Measurements from ENCODE around the gene ZNF337. TPM values are rescaled to one million over a fixed set of nuclear protein-coding genes. Genes with fewer than 3 reads are reported as not detected.
A peak's percentile ranks its signal among the peaks of the same experiment; 100 is the strongest.

Gene ZNF337
- polyA plus RNA-seq (61.2 and 63.1 TPM in 2 replicates), polyA minus RNA-seq (42.1 and 52.2 TPM in 2 replicates)

- no peaks in the 10 kb centered on the region for H3K9me3 ChIP-seq (ENCODE audit: low read length)
- no peaks in the 10 kb centered on the region for H4K20me1 ChIP-seq (ENCODE audit: insufficient read depth)
- H3K4me3 ChIP-seq (ENCODE audit: low read length), result peak within 1 kb of the TSS; percentile 87
- peak within 1 kb of the TSS; percentile 92 for H3K27ac ChIP-seq (ENCODE audit: low read length)
- no peaks in the 10 kb centered on the region for H3K36me3 ChIP-seq (ENCODE audit: insufficient read depth, low read length)
- H3K9ac ChIP-seq (ENCODE audit: low read length), result peak within 1 kb of the TSS; percentile 97
- H3K27me3 ChIP-seq (ENCODE audit: insufficient read depth, low read depth, low read length), result no peaks in the 10 kb centered on the region
- TF ChIP-seq RAD21 (conservative IDR thresholded peaks at IDR 0.05), result peak; percentile 52
- TF ChIP-seq, protein P1, sequence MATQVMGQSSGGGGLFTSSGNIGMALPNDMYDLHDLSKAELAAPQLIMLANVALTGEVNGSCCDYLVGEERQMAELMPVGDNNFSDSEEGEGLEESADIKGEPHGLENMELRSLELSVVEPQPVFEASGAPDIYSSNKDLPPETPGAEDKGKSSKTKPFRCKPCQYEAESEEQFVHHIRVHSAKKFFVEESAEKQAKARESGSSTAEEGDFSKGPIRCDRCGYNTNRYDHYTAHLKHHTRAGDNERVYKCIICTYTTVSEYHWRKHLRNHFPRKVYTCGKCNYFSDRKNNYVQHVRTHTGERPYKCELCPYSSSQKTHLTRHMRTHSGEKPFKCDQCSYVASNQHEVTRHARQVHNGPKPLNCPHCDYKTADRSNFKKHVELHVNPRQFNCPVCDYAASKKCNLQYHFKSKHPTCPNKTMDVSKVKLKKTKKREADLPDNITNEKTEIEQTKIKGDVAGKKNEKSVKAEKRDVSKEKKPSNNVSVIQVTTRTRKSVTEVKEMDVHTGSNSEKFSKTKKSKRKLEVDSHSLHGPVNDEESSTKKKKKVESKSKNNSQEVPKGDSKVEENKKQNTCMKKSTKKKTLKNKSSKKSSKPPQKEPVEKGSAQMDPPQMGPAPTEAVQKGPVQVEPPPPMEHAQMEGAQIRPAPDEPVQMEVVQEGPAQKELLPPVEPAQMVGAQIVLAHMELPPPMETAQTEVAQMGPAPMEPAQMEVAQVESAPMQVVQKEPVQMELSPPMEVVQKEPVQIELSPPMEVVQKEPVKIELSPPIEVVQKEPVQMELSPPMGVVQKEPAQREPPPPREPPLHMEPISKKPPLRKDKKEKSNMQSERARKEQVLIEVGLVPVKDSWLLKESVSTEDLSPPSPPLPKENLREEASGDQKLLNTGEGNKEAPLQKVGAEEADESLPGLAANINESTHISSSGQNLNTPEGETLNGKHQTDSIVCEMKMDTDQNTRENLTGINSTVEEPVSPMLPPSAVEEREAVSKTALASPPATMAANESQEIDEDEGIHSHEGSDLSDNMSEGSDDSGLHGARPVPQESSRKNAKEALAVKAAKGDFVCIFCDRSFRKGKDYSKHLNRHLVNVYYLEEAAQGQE (IDR thresholded peaks at IDR 0.05; ENCODE audit: borderline replicate concordance), result peak; percentile 83
- TF ChIP-seq, protein P2, sequence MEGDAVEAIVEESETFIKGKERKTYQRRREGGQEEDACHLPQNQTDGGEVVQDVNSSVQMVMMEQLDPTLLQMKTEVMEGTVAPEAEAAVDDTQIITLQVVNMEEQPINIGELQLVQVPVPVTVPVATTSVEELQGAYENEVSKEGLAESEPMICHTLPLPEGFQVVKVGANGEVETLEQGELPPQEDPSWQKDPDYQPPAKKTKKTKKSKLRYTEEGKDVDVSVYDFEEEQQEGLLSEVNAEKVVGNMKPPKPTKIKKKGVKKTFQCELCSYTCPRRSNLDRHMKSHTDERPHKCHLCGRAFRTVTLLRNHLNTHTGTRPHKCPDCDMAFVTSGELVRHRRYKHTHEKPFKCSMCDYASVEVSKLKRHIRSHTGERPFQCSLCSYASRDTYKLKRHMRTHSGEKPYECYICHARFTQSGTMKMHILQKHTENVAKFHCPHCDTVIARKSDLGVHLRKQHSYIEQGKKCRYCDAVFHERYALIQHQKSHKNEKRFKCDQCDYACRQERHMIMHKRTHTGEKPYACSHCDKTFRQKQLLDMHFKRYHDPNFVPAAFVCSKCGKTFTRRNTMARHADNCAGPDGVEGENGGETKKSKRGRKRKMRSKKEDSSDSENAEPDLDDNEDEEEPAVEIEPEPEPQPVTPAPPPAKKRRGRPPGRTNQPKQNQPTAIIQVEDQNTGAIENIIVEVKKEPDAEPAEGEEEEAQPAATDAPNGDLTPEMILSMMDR (IDR thresholded peaks at IDR 0.05; ENCODE audit: poor library complexity, severe bottlenecking), result peak; percentile 47
- peak; percentile 56 for TF ChIP-seq EP300 (conservative IDR thresholded peaks at IDR 0.05; ENCODE audit: poor library complexity, severe bottlenecking)
- peak; percentile 79 for TF ChIP-seq MXI1 (conservative IDR thresholded peaks at IDR 0.05; ENCODE audit: poor library complexity, severe bottlenecking)
- peak; percentile 98 for TF ChIP-seq POLR2AphosphoS5 (IDR thresholded peaks at IDR 0.05)
- peak; percentile 80 for TF ChIP-seq TAF1 (IDR thresholded peaks at IDR 0.05; ENCODE audit: low read depth)
- peak; percentile 50 for TF ChIP-seq SMC3 (conservative IDR thresholded peaks at IDR 0.05; ENCODE audit: poor library complexity)
- TF ChIP-seq EZH2 (IDR thresholded peaks at IDR 0.05; ENCODE audit: borderline replicate concordance, insufficient read depth, low read length, poor library complexity, severe bottlenecking), result no peak
- H3K9me2 ChIP-seq (ENCODE audit: insufficient read depth, low read length), result no peaks in the 10 kb centered on the region
- peaks cover 3% of the 10 kb centered on the region for H3F3A ChIP-seq (ENCODE audit: insufficient read depth, low read length, poor library complexity, severe bottlenecking)
- H3K4me2 ChIP-seq (ENCODE audit: low read length), result peak within 1 kb of the TSS; percentile 100
- peak within 1 kb of the TSS; percentile 89 for H2AFZ ChIP-seq (ENCODE audit: low read depth, low read length)
- H3K79me2 ChIP-seq (replicated peaks; ENCODE audit: insufficient read depth, low read length), result peaks cover 10% of the 10 kb centered on the region
These were observed at the start of gene ZNF337 for GRCh38 chr20:25696371-25697131. TSS of gene ZNF337 (minus strand) at chr20:25696853. CDS start at chr20:25686417, 10,436 bp downstream.

- Histone ChIP-seq H3K9me2 (ENCODE audit: insufficient read depth, low read length) (no peaks in the 10 kb centered on the region), H3K27ac (ENCODE audit: low read length) (no peak overlapping the region), H3K9ac (ENCODE audit: low read length) (no peak overlapping the region), H3K27me3 (ENCODE audit: insufficient read depth, low read depth, low read length) (no peaks in the 10 kb centered on the region), H3F3A (ENCODE audit: insufficient read depth, low read length, poor library complexity, severe bottlenecking) (no peaks in the 10 kb centered on the region), H3K36me3 (ENCODE audit: insufficient read depth, low read length) (no peaks in the 10 kb centered on the region), H3K4me3 (ENCODE audit: low read length) (no peak overlapping the region), H3K4me2 (ENCODE audit: low read length) (no peak overlapping the region), H3K79me2 (replicated peaks; ENCODE audit: insufficient read depth, low read length) (no peaks in the 10 kb centered on the region), H4K20me1 (ENCODE audit: insufficient read depth) (no peaks in the 10 kb centered on the region), H3K9me3 (ENCODE audit: low read length) (no peaks in the 10 kb centered on the region), H2AFZ (ENCODE audit: low read depth, low read length) (no peak overlapping the region)
- TF ChIP-seq EZH2 (IDR thresholded peaks at IDR 0.05; ENCODE audit: borderline replicate concordance, insufficient read depth, low read length, poor library complexity, severe bottlenecking), result no peak
- TF ChIP-seq TAF1 (IDR thresholded peaks at IDR 0.05; ENCODE audit: low read depth), result no peak
- TF ChIP-seq, protein P1 (IDR thresholded peaks at IDR 0.05; ENCODE audit: borderline replicate concordance), result no peak
- no peak for TF ChIP-seq SMC3 (conservative IDR thresholded peaks at IDR 0.05; ENCODE audit: poor library complexity)
- TF ChIP-seq MXI1 (conservative IDR thresholded peaks at IDR 0.05; ENCODE audit: poor library complexity, severe bottlenecking), result no peak
- TF ChIP-seq RAD21 (conservative IDR thresholded peaks at IDR 0.05), result no peak
- TF ChIP-seq, protein P2 (IDR thresholded peaks at IDR 0.05; ENCODE audit: poor library complexity, severe bottlenecking), result no peak
- no peak for TF ChIP-seq POLR2AphosphoS5 (IDR thresholded peaks at IDR 0.05)
- TF ChIP-seq EP300 (conservative IDR thresholded peaks at IDR 0.05; ENCODE audit: poor library complexity, severe bottlenecking), result no peak
These were observed 49.1 kb upstream of the ZNF337 start for GRCh38 chr20:25745738-25746137.
